SK-N-MC (cell line): ENCODE measurements around the gene MAFG.

Source experiments
- DNase-seq: peaks from one replicate; pipeline ENCODE4 v3.0.0-alpha.2; 2011; ENCODE audit warnings: low read depth, low spot score
- H3K27ac ChIP-seq: fragments of 200-600 bp; sonication (generic); 2 replicates; pipeline ENCODE4 v1.5.1; 2016; ENCODE audit warnings: mixed run types
- H3K36me3 ChIP-seq: fragments of 200-600 bp; sonication (generic); 2 replicates; pipeline ENCODE4 v1.6.1; 2017; ENCODE audit warnings: antibody characterized with exemption, low read length, mixed read lengths; ENCODE audit not compliant: insufficient read depth
- H3K4me3 ChIP-seq: fragments of 200-600 bp; sonication (generic); 2 replicates; pipeline ENCODE4 v1.5.1; 2016
- H3K9ac ChIP-seq: fragments of 200-600 bp; sonication (generic); 2 replicates; pipeline ENCODE4 v1.8.0; 2017; ENCODE audit warnings: mixed run types, mixed read lengths; ENCODE audit not compliant: insufficient read length
- H3K9me3 ChIP-seq: fragments of 200-600 bp; sonication (generic); 2 replicates; pipeline ENCODE4 v1.6.1; 2017; ENCODE audit warnings: low read depth, mild to moderate bottlenecking, antibody characterized with exemption, low read length, moderate library complexity, mixed read lengths
- EZH2 ChIP-seq: fragments of 200-600 bp; sonication (generic); IDR thresholded peaks from one replicate; pipeline ENCODE4 v1.6.1; 2017; ENCODE audit warnings: antibody characterized with exemption
- FOXP2 ChIP-seq: optimal IDR thresholded peaks from 2 replicates; pipeline ENCODE3; 2011; ENCODE audit warnings: mild to moderate bottlenecking, moderate library complexity; ENCODE audit not compliant: insufficient read depth; ENCODE audit errors: extremely low read length, control extremely low read depth
- POLR2AphosphoS5 ChIP-seq: IDR thresholded peaks from 2 replicates; pipeline ENCODE4 v1.6.1; 2012; ENCODE audit warnings: mild to moderate bottlenecking, low read depth, low read length, borderline replicate concordance

Gene MAFG

DNA sequence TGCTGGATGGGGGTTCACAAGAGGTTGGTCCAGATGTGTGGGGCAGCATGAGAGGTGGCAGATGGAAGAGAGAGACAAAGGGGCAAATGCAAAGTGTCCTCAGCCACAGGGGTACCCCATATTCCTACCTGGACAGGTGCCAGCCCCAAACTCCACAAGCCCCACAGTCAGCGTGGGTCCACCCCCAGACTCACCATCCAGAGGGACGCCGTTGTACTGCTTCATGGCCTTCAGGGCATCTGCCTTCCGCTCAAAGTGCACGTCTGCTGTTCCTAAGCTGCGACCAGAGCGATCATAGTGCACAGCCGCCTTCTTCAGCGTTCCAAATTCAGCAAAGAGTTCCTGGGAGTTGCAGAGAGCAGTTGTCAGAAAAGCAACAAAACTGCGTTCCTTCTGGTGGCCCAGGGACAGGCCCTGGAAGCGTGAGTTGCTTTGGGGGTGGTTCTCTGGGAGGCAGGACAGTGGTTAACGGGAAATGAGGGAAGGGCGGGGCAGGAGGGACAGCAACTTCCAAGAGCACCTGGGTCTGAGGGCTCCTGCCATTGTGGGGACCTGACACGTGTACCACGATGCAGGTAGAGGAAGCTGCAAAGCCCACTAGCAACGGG lies 38.4 kb downstream of the MAFG start:
- Histone ChIP-seq H3K9me3 (no peaks in the 10 kb centered on the region), H3K9ac (no peak overlapping the region), H3K27ac (no peak overlapping the region), H3K4me3 (no peak overlapping the region), H3K36me3 (peaks cover 65% of the 10 kb centered on the region)
- TF ChIP-seq POLR2AphosphoS5 (no peak), EZH2 (no peak), FOXP2 (no peak)
- no peak for DNase-seq

DNA sequence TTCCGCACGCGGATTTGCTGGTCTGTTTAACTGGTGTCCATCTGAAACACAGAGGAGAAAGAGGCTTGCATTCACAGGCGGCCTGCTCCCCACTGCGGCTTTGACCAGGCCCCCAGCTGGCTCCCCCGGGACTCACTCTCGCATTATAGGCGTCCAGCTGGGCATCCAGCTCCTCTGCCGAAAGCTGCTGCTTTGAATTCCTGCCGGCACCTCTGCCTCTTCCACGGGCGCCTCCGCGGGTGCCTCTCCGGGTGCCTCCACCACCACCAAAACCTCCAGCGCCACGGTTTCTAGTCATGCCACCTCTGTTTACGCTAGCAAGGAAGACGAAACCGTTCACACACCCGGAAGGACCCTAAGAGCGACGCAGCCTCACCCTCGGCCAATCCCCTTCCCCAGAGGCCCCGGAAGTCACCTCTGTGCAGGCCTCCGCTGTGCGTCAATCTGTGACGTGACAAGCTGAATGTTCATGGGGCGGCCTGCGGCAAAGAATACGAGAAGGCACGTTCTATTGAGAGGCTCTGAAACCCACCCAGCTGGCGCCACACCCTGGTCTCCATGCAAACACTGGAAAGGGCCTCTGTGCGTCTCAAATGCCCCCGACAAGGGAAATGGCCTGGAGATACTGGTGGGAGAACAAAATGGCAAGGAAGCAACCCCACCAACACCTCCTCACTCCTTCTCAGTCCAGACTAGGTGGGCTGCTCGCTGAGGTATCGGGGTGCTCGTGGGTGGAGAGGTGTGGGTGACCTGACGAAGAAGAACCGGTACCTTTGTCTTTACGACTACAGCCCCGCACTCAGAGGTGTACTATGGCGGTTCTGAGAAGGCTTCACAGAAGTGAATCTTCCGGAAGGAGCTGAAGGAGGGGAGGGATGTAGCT lies 39.2 kb downstream of the MAFG start:
- Histone ChIP-seq H3K27ac (no peak overlapping the region), H3K9ac (no peak overlapping the region), H3K4me3 (no peak overlapping the region), H3K9me3 (no peaks in the 10 kb centered on the region), H3K36me3 (peaks cover 70% of the 10 kb centered on the region)
- TF ChIP-seq POLR2AphosphoS5 (no peak), FOXP2 (no peak), EZH2 (no peak)
- no peak for DNase-seq

DNA sequence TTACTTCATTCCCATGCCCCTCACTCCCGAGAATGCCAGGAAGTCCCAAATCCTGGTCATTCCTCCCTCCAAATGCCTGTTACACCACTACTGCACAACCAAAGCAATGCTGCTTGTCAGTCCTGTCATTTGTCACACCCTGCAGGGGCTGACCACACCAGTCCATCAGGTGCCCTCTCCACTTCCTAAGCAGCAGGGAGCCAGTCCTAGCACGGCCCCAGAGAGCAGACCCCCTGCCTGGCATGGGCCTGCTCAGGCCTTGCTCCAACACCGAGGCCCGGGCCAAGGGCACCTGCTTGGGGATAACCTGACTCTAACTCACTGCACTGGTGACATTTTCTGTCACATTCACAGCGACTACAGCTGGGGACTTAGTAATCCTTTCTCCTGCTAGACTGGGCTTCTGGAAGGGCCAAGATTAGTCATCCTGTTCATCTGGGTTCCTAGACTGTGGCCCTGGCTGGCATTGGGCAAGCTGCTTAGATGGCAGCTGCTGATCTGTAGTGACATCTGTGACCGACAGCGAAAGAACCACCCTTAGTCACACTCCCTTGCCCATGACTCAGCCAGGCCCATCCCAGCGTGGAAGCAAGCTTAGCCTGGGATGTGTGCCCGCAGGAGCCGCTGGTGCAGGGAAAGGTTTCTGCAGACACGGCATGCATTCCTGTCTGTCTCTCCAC lies 41.5 kb downstream of the MAFG start:
- no peak for DNase-seq
- H3K36me3 ChIP-seq: peaks cover 89% of the 10 kb centered on the region
- TF ChIP-seq POLR2AphosphoS5 (no peak; the same call in 1 of the 2 replicates), FOXP2 (no peak), EZH2 (no peak)
- H3K9me3 ChIP-seq: no peaks in the 10 kb centered on the region
- no peak overlapping the region for H3K9ac ChIP-seq
- no peak overlapping the region for H3K27ac ChIP-seq
- no peak overlapping the region for H3K4me3 ChIP-seq

DNA sequence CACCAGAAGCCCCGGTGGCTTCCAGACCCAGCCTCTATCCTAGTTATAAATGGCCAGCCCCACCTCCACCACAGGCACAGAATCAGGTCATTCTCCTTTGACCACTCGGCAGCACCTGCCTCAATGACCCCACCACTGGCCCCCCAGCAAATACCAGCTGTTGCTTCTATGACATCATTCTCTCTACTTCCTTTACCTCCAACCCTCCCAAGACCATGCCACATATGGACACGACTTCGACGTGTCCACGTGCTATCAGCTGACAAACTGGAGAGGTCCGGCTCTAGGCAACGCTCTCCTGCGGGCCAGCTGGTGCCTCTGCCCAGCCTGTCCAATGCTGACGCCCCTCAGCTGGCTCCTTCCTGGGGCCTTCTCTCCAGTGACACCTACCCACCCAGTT lies 42.1 kb downstream of the MAFG start:
- peaks cover 92% of the 10 kb centered on the region for H3K36me3 ChIP-seq
- no peak for DNase-seq
- TF ChIP-seq FOXP2 (no peak), POLR2AphosphoS5 (no peak), EZH2 (no peak)

DNA sequence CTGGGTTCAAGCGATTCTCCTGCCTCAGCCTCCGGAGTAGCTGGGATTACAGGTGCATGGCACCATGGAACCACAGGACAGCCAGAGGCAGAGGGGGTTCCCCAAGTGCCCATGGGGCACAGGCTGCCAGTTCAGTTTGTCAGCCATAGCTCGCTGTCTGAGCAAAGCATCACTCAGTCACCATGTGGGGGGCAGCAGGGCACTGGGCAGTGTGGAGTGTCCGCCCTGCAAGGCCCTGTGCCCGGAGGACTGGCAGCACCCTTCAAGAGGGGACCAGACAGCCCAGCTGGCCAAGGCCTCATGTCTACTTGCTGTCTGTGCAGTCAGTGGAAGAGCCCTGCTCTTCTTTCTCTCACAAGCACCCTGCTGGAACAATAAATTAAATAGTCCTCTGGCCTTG lies 42.6 kb downstream of the MAFG start:
- H3K36me3 ChIP-seq: peaks cover 92% of the 10 kb centered on the region
- no peak overlapping the region for H3K27ac ChIP-seq
- TF ChIP-seq EZH2 (no peak), FOXP2 (no peak), POLR2AphosphoS5 (no peak)
- H3K9ac ChIP-seq: no peak overlapping the region
- H3K4me3 ChIP-seq: no peak overlapping the region
- DNase-seq: no peak
- no peaks in the 10 kb centered on the region for H3K9me3 ChIP-seq

More for the DNA sequence above, 42.1 kb downstream of the MAFG start:
- Histone ChIP-seq H3K9me3 (no peaks in the 10 kb centered on the region), H3K4me3 (no peak overlapping the region), H3K9ac (no peak overlapping the region), H3K27ac (no peak overlapping the region)

DNA sequence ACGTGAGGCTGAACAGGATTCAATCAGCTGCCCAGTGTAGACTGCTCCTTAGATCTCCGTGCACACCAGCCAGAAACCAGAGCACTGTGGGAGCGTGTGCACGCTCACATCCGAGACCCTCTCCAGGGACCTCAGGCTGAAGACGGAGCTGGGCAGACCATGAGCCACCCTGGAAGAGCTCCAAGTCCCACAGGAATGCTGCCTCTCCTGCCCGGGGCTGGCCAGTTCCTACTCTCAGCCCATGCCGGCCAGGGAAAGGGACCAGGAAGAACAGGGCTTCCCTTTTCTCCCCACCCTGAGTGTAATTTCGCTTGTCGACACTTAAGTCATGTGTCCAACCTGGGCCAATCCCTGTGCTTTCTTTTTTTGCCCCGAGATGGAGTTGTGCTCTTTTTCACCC lies 43.0 kb downstream of the MAFG start:
- H3K4me3 ChIP-seq: no peak overlapping the region
- TF ChIP-seq POLR2AphosphoS5: no peak
- TF ChIP-seq FOXP2: no peak
- no peak for TF ChIP-seq EZH2
- no peak for DNase-seq
- H3K27ac ChIP-seq: no peak overlapping the region
- no peaks in the 10 kb centered on the region for H3K9me3 ChIP-seq
- H3K36me3 ChIP-seq: peaks cover 92% of the 10 kb centered on the region
- no peak overlapping the region for H3K9ac ChIP-seq

DNA sequence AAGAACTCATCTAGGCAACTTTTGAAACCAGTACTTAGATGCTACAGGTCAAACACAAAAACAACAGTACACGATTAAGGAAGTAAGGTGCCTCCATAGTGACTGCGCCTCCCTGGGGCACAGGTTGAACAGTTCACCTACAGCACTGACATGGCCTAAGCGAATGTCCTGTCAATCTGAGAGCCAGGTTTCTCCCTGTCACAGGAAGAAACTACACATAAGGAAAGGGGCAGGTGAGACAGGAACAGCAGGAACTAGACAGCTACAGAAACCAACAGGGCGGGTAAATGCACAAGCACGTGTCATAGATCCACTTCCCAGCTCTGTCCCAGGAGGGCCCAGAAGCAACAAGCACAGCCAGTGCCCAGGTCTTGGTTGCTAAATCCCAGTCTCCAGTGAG lies 48.4 kb downstream of the MAFG start:
- Histone ChIP-seq H3K27ac (no peak overlapping the region), H3K36me3 (peaks cover 58% of the 10 kb centered on the region), H3K4me3 (no peak overlapping the region), H3K9ac (no peak overlapping the region), H3K9me3 (no peaks in the 10 kb centered on the region)
- no peak for DNase-seq
- TF ChIP-seq EZH2 (no peak), FOXP2 (no peak), POLR2AphosphoS5 (no peak)

GRCh38 chr17:81878294-81878693 lies 49.2 kb downstream of the MAFG start:
- Histone ChIP-seq H3K27ac (no peak overlapping the region; the same call in 1 of the 2 replicates), H3K9me3 (no peaks in the 10 kb centered on the region), H3K36me3 (peaks cover 52% of the 10 kb centered on the region), H3K4me3 (no peak overlapping the region), H3K9ac (no peak overlapping the region)
- no peak for TF ChIP-seq FOXP2
- no peak for DNase-seq
